ENCODE results near the gene LPP. TPM values are rescaled to one million over a fixed set of nuclear protein-coding genes. Genes with fewer than 3 reads are reported as not detected.

Gene LPP
- total and polyA plus RNA-seq, 2 of the 13 experiments (the other 11 are each of a cell fraction or from before 2014, with no cell fraction given): 19.2 to 29.9 TPM

GRCh38 chr3:188874576-188874975, 720.6 kb downstream of the LPP start (continued):
- TF ChIP-seq, protein P1, sequence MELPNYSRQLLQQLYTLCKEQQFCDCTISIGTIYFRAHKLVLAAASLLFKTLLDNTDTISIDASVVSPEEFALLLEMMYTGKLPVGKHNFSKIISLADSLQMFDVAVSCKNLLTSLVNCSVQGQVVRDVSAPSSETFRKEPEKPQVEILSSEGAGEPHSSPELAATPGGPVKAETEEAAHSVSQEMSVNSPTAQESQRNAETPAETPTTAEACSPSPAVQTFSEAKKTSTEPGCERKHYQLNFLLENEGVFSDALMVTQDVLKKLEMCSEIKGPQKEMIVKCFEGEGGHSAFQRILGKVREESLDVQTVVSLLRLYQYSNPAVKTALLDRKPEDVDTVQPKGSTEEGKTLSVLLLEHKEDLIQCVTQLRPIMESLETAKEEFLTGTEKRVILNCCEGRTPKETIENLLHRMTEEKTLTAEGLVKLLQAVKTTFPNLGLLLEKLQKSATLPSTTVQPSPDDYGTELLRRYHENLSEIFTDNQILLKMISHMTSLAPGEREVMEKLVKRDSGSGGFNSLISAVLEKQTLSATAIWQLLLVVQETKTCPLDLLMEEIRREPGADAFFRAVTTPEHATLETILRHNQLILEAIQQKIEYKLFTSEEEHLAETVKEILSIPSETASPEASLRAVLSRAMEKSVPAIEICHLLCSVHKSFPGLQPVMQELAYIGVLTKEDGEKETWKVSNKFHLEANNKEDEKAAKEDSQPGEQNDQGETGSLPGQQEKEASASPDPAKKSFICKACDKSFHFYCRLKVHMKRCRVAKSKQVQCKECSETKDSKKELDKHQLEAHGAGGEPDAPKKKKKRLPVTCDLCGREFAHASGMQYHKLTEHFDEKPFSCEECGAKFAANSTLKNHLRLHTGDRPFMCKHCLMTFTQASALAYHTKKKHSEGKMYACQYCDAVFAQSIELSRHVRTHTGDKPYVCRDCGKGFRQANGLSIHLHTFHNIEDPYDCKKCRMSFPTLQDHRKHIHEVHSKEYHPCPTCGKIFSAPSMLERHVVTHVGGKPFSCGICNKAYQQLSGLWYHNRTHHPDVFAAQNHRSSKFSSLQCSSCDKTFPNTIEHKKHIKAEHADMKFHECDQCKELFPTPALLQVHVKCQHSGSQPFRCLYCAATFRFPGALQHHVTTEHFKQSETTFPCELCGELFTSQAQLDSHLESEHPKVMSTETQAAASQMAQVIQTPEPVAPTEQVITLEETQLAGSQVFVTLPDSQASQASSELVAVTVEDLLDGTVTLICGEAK (IDR thresholded peaks at IDR 0.05): no peak
- TF ChIP-seq, protein P1 (CRISPR knock-in tag; IDR thresholded peaks at IDR 0.05): no peak
- no peak for TF ChIP-seq ATF2 (CRISPR knock-in tag; IDR thresholded peaks at IDR 0.05)
- TF ChIP-seq STAG1 (CRISPR knock-in tag; IDR thresholded peaks at IDR 0.05): no peak
- no peak for TF ChIP-seq MBNL3 (CRISPR knock-in tag; conservative IDR thresholded peaks at IDR 0.05)
- no peak for TF ChIP-seq HMG20B (CRISPR knock-in tag; conservative IDR thresholded peaks at IDR 0.05)
- no peak for TF ChIP-seq ONECUT2 (CRISPR knock-in tag; IDR thresholded peaks at IDR 0.05)
- TF ChIP-seq CSRNP1 (CRISPR knock-in tag; IDR thresholded peaks at IDR 0.05): no peak
- TF ChIP-seq YEATS2 (CRISPR knock-in tag; IDR thresholded peaks at IDR 0.05; ENCODE audit: borderline replicate concordance): no peak
- TF ChIP-seq SRSF1 (optimal IDR thresholded peaks at IDR 0.05; ENCODE audit: low read depth, low read length): no peak
- no peak for TF ChIP-seq ZNF263 (CRISPR knock-in tag; IDR thresholded peaks at IDR 0.05)
- no peak for TF ChIP-seq ZBTB7B (CRISPR knock-in tag; IDR thresholded peaks at IDR 0.05)
- TF ChIP-seq, protein P2, sequence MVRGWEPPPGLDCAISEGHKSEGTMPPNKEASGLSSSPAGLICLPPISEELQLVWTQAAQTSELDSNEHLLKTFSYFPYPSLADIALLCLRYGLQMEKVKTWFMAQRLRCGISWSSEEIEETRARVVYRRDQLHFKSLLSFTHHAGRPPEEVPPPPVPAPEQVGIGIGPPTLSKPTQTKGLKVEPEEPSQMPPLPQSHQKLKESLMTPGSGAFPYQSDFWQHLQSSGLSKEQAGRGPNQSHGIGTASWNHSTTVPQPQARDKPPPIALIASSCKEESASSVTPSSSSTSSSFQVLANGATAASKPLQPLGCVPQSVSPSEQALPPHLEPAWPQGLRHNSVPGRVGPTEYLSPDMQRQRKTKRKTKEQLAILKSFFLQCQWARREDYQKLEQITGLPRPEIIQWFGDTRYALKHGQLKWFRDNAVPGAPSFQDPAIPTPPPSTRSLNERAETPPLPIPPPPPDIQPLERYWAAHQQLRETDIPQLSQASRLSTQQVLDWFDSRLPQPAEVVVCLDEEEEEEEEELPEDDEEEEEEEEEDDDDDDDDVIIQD (CRISPR knock-in tag; IDR thresholded peaks at IDR 0.05; ENCODE audit: low read depth): no peak
